GM12872 (cell line): ENCODE results near the gene RBM47.

Experiments
- CTCF ChIP-seq: IDR thresholded peaks from 3 replicates; pipeline ENCODE4 v1.5.1; 2011; ENCODE audit warnings: low read depth, mild to moderate bottlenecking, low read length, moderate library complexity; ENCODE audit not compliant: insufficient read depth

RBM47 gene

GRCh38 chr4:40506066-40506465 lies 123.6 kb downstream of the RBM47 start:
- no peak for TF ChIP-seq CTCF

GRCh38 chr4:40502934-40503333 lies 126.7 kb downstream of the RBM47 start:
- no peak for TF ChIP-seq CTCF

- TF ChIP-seq CTCF: no peak
Measured at GRCh38 chr4:40502220-40502619, 127.4 kb downstream of the RBM47 start.

GRCh38 chr4:40500781-40501180 lies 128.9 kb downstream of the RBM47 start:
- no peak for TF ChIP-seq CTCF

- no peak for TF ChIP-seq CTCF
Measured at GRCh38 chr4:40493160-40493559, 136.5 kb downstream of the RBM47 start.

GRCh38 chr4:40492691-40493090 lies 137.0 kb downstream of the RBM47 start:
- no peak for TF ChIP-seq CTCF

GRCh38 chr4:40490481-40490880 lies 139.2 kb downstream of the RBM47 start:
- TF ChIP-seq CTCF: no peak

GRCh38 chr4:40489961-40490360 lies 139.7 kb downstream of the RBM47 start:
- no peak for TF ChIP-seq CTCF
